GM19240 (cell line): ENCODE measurements around the gene SRD5A1.
A peak's percentile ranks its signal among the peaks of the same experiment; 100 is the strongest.

ENCODE experiments used
- DNase-seq: peaks from one replicate; pipeline ENCODE4 v3.0.0; 2011; ENCODE audit warnings: low spot score; ENCODE audit not compliant: insufficient read length

The SRD5A1 gene

DNA sequence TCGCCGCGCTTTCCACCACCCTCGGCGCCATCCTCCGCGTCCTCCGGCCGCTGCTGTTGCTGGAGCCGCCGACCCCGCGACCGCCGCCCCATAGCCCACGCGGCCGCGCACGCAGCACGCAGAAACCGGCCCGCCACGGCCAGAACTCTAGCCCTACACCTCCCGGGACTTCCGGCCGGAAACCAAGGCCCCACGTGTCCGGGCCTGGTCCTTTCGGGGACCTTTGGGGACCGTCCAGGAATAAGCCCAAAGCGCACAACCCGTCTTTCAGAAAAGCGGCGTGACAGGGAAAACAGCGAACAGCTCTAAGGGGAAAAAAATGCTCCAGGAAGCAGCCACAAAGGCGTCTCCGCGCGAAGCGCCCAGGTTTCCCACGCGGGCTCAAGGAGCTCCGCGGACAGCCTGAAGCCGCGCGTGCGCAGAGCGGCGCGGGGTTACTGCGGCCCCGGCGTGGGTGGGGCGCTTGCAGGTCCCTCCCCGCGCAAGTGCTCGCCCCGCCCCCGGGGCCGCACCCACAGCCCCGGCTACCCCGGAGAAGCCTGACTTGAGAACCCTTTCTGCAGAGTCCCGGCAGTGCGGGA is at the start of gene SRD5A1, which contains the start of gene NSUN2:
TSS of gene SRD5A1 (plus strand) at position 553 of the 581 bp plus-strand sequence. CDS start 137 bp downstream, outside the sequence.
TSS of gene NSUN2 (minus strand) at position 157 of the 581 bp plus-strand sequence. CDS start at position 92, 65 bp downstream.
- peak; percentile 81 for DNase-seq

DNA sequence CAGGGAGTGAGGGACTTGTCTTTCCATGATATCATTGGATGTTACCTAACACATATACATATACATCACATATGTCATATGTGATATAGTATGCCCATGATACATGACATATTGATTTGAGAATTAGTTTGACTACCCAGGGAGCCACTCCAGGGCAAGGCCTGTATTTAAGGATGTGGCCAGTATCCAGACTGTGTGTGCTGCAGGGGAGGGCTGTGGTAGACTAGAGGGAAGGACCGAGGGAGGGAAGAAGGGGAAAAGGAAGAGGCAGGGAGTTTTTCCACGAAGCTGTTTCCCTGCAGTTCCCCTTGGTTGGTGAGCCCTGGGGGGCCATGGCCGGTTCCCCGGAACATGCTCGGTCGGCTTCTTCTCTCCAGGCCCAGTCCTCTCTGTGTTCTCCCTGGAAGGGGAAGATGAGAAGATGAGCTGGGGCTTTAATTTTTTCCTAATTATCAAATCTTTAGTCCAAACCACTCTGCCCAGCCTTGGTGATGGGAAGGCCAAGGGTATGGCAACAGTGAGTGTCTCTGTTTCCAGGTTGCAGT is 49.1 kb upstream of the SRD5A1 start:
- DNase-seq, result no peak

DNA sequence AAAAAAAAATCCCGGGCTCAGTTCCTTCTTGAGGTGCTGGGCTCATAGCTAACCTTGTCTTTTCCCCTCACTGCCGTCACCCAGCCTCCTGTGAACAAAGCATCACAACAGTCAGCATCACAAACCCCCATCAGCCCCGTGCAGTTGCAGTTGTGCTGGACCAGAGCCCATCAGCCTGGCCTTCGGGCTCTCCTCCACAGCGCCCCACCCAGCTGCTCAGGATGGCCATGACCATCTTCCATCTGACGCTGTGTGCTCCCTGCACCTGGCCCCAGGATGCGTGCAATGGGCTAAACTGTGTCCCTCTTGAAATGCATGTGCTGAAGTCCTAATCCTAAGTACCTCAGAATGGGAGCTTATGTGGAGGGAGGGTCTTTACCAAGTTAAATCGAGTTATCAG is 48.5 kb upstream of the SRD5A1 start:
- DNase-seq, result no peak

- DNase-seq, result no peak
These were observed 48.1 kb upstream of the SRD5A1 start for GRCh38 chr5:6585168-6585567.

- no peak for DNase-seq
These were observed 47.1 kb upstream of the SRD5A1 start for GRCh38 chr5:6585939-6586646.

GRCh38 chr5:6586647-6587042 is 46.6 kb upstream of the SRD5A1 start:
- no peak for DNase-seq

GRCh38 chr5:6587171-6587570 is 46.1 kb upstream of the SRD5A1 start:
- no peak for DNase-seq

- DNase-seq, result no peak
These were observed 42.7 kb upstream of the SRD5A1 start for GRCh38 chr5:6590581-6590980.

DNA sequence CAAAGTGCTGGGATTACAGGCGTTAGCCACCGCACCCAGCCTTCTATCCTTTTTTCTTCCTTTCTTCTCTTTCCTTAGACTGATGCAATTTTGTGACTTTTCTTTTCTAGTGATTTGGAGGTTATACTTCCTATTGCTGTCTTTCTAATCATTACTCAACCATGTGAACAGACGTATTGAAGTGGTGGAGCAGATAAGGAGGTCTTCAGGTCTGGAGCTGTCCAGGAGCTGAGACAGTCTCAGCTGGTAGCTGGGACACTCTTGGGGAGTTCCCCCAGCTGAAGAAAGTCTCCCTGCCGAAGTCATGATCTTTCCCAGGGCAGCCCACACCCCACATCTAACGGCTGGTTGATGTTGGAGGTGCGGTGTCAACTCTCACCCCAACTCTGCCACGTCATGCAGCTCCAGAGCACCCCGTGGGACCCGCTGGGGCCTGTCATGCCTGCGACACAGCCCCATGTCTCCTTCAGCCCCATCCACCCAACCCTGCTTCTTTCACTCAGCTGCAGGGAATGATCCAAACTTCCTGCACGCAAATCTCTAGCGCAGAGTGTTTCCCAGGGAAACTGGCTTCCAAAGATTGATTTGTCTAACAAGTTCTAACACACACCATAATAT is 41.5 kb upstream of the SRD5A1 start:
- no peak for DNase-seq

- no peak for DNase-seq
These were observed 40.6 kb upstream of the SRD5A1 start for GRCh38 chr5:6592601-6593000.

DNA sequence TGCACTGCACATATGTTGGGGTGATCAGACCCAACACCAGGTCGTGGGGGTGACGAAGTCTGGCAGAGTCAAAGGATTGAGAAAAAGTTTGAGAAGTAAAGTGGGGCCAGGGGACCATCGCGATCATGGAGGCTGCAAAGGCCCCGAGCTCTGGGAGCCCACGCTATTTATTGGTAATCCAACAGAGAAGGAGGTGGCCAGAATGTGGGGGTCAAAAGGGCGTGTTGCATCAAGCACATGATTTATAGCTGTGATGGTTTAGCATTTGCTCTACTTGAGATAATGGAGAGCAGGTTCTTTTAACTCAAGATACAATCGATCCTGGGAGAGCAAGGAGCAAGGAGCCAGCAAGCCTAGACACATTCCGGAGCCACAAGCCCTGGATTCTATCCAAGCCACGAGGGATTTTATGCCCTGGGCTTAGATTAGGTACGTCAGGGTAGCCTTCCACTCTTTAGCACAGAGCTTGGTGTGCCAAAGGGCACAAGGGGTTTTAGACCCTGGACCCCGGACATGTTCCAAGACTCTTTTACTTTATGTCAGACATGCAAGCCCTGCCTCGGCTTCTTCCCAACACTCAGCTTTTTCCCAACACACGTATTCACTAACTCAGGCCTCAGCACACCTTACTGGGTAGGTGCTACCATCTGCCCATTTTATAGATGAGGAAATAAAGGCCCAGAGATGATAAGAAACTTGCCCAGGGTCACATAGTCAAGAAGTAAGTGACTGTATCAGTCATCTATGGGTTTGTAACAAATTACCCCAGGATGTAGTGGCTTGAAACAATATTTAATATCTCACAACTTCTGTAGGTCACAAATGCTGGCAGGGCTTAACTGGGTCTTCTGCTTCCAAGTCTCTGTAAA is 39.9 kb upstream of the SRD5A1 start:
- no peak for DNase-seq

DNA sequence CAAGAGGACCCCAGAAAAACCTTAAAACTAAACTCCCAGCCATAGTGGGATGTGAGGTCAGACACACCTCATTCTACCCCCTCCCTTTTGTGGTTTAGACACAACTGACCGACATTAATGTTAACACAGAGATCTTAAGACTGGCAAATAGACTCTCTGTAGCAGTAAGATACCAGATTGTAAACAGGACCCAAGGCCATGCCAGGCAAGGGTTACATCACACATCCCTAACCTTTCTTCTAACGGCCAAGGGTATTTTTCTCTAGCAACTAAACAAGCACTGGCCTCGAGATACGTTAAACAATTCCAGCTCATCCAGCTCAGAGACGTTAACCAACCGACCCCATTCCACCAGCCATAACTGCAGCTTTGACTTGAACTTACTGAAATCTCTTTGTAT is 39.2 kb upstream of the SRD5A1 start:
- no peak for DNase-seq

DNA sequence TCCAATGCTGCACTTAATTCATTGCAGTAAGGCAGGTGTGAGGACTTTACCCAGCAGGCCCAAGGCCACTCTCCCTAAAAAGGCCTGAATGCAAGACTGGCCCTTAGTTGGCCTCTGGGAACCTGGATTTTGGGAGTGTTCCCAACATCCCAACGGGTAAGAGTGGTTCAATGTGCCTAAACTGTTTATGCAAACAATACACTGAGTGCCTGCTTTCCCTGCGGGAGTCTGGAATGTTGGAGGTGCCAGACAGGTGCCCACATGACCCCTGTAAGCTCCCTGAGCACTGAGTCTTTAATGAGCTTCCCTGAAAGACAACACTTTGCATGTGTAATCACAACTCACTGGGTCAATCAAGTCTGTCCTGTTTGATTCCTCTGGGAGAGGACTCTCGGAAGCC is 37.8 kb upstream of the SRD5A1 start:
- DNase-seq, result no peak

DNA sequence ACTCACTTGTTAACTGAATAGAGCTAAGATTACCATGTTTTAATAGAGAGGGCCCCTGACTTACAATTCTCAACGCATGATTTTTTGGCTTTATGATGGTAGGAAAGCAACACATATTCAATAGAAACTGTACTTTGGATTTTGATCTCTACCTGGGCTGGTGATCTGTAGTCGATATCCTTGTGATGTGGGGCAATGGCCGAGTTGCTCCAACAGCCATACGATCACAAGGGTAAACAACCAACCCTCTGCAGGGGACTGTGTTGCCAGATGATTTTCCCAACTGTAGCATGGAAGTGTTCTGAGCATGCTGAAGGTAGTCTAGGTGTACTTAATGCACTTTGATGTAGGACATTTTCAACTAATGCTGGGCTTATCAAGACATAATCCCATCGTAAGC is 36.9 kb upstream of the SRD5A1 start:
- DNase-seq, result no peak

DNA sequence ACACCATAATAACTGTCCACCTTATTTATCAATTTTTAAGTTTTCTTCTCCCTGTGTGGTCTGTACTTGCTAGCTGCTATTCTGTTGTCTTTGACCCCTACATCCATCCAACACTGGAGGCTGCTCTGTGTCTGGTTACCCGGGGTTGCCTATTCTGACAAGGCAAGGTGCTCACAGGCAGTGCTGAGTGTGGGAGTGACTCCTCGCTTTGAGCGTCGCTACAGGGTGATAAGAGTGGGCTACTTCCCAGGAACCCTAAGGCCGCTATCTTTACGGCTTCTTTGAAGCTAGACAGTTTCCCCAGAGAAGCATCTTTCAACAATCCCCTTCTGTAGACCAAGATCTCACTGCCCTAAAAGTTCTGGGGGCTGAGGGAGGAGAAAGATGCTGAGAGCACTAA is 35.7 kb upstream of the SRD5A1 start:
- DNase-seq, result no peak

DNA sequence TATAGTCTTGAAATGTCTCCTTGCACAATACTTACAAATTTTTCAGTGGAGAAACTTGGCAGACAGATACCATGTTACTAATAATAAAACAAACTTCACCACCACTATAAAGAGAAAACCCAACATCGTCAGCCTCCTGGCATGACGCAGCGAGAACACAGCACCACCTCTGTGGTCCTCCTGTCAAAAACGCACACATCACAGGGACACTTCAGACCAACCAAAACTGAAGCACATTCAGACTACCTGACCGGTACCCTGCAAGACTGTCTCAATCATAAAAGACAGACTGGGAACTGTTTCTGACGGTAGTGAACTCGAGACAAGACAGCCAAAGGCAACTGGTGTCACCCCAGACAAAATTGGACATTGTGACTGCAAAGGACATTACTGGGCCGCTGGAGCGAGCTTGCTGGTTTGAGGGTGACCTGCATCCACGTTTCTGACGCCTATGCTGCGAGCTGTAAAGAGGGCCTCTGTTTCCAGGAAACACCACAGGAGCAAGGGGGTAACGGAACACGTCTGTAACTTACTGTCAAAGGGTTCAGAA is 34.8 kb upstream of the SRD5A1 start:
- no peak for DNase-seq

DNA sequence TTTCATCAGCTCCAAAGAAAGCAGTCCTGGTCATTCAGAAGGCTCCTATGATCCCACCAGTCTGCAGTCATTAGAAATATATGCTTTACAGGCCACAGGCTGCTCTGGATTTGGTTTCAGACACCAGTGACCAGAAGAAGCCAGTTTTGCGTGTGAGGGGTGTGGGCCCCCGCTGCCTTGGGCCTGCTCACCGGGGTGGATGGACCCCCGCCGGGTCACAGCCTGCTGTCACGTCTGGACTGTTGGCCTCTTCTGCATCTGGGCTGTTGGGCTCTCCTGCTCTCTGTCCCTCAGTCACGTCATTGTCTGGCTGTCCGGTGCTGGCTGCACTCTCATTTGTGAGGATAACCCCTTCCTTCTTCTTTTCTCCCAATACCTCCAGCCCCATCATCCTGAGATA is 33.5 kb upstream of the SRD5A1 start:
- DNase-seq, result no peak

- no peak for DNase-seq
These were observed 32.0 kb upstream of the SRD5A1 start for GRCh38 chr5:6601271-6601670.

GRCh38 chr5:6601816-6602215 is 31.4 kb upstream of the SRD5A1 start:
- DNase-seq, result no peak

GRCh38 chr5:6602441-6602840 is 30.8 kb upstream of the SRD5A1 start:
- no peak for DNase-seq

DNA sequence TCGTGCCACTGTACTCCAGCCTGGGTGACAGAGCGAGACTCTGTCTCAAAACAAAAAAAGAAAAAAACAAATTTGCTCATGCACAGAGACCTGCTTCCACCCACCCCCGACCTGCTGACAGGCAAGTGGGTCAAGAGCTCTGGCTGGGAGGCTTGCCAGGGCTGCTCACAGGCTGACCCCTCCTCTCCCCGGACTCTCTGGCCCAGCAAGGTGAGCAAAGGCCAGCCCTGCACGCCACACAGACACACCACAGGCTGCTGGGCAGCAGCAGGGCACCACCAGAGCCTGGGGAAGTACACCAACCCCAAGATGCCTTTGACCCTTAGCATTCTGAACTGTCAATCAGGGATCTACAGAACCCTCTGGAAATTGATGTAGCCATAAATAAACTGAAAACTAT is 29.6 kb upstream of the SRD5A1 start:
- DNase-seq, result no peak
